K562 treated with DMSO at 1 percent for 12 hours (cell line): ENCODE measurements around the gene POLR3K. TPM values are rescaled to one million over a fixed set of nuclear protein-coding genes. Genes with fewer than 3 reads are reported as not detected.

Source experiments
- total RNA-seq: library from RNA; unstranded; fragments of 300-600 nt; gene quantifications from 2 replicates; pipeline ENCODE4 v1.2.3, GENCODE V29; 2022; ENCODE audit not compliant: insufficient read depth

Gene POLR3K
- total RNA-seq, result 37.9 and 51.3 TPM in 2 replicates

GRCh38 chr16:53346-54236 lies at the start of gene POLR3K, which contains the start of gene SNRNP25:
TSS of gene POLR3K (minus strand) at chr16:53608. CDS start at chr16:53586, 22 bp downstream.
TSS of gene SNRNP25 (plus strand) at chr16:53828. CDS start at chr16:54017, 189 bp downstream.

GRCh38 chr16:77807-78443 lies 24.5 kb upstream of the POLR3K start, which contains the start of gene MPG:
TSS of gene MPG (plus strand) at chr16:78225. CDS start at chr16:78310, 85 bp downstream.

GRCh38 chr16:72561-73548 lies 19.4 kb upstream of the POLR3K start, which contains the start of gene RHBDF1:
TSS of gene RHBDF1 (minus strand) at chr16:72631. CDS start at chr16:65015, 7,616 bp downstream.

Other genes starting within 250 kb of the POLR3K start
- gene SNRNP25, start 220 bp upstream of the POLR3K start, total RNA-seq, result 69.1 and 100 TPM in 2 replicates
- gene RHBDF1, start 19.0 kb upstream of the POLR3K start, total RNA-seq, result 4.1 and 6.4 TPM in 2 replicates
- gene MPG, start 24.6 kb upstream of the POLR3K start, total RNA-seq, result 82.0 and 140 TPM in 2 replicates
- gene NPRL3, start 85.1 kb upstream of the POLR3K start, total RNA-seq, result 24.8 and 44.1 TPM in 2 replicates
- gene HBZ, start 99.0 kb upstream of the POLR3K start, total RNA-seq, result 91.5 and 152 TPM in 2 replicates
- gene HBM, start 112.4 kb upstream of the POLR3K start, total RNA-seq, result not detected in 2 replicates
- gene HBA2, start 119.3 kb upstream of the POLR3K start, total RNA-seq, result 139 and 152 TPM in 2 replicates
- 556 and 839 TPM in 2 replicates for gene HBA1, start 123.1 kb upstream of the POLR3K start, total RNA-seq
- 34.4 and 92.7 TPM in 2 replicates for gene HBQ1, start 126.9 kb upstream of the POLR3K start, total RNA-seq
- gene LUC7L, start 175.8 kb upstream of the POLR3K start, total RNA-seq, result 48.4 and 56.4 TPM in 2 replicates
- 78.1 and 81.9 TPM in 2 replicates for gene FAM234A, start 181.2 kb upstream of the POLR3K start, total RNA-seq
- gene RGS11, start 222.3 kb upstream of the POLR3K start, total RNA-seq, result not detected in 2 replicates
- gene ARHGDIG, start 227.0 kb upstream of the POLR3K start, total RNA-seq, result not detected in 2 replicates
- gene PDIA2, start 229.6 kb upstream of the POLR3K start, total RNA-seq, result not detected in 2 replicates